Naive thymus-derived CD4-positive, alpha-beta T cell (primary cell): Measurements from ENCODE around the gene IRX3. TPM values are rescaled to one million over a fixed set of nuclear protein-coding genes. Genes with fewer than 3 reads are reported as not detected.

Experiments
- ATAC-seq: fragments of 150-1000 bp; cut with Tn5 transposase; 2 replicates; pipeline ENCODE4 v1.10.0; 2021; ENCODE audit warnings: mild to moderate bottlenecking, moderate library complexity
- CTCF ChIA-PET: fragments of 350-600 bp; sonication (Branson Sonifier 250); formaldehyde crosslinking; loops from one replicate; lab custom pipeline; 2021; ENCODE audit warnings: antibody characterized with exemption; lab: Charles Lee
- POLR2A ChIA-PET: fragments of 350-600 bp; sonication (Branson Sonifier 250); formaldehyde crosslinking; loops from one replicate; lab custom pipeline; 2021; ENCODE audit warnings: antibody characterized with exemption, inconsistent platforms; lab: Charles Lee
- DNase-seq, 9 donors: peaks; one replicate each; pipeline versions ENCODE4 v3.0.0 to v3.0.0-alpha.2; 2020 to 2022; ENCODE audit warnings: mixed read lengths in 1 of 9
- H3K27ac ChIP-seq: one replicate; pipeline ENCODE4 v1.7.0; 2013; ENCODE audit warnings: mild to moderate bottlenecking, low read depth, low read length, moderate library complexity
- H3K27me3 ChIP-seq, 2 donors: one replicate each; pipeline ENCODE4 v1.7.0; 2013; ENCODE audit warnings: low read length in 2 of 2, mild to moderate bottlenecking in 2 of 2, moderate library complexity in 2 of 2; ENCODE audit not compliant: control insufficient read depth in 2 of 2, insufficient read depth in 2 of 2
- H3K36me3 ChIP-seq, 3 experiments: 1 replicate in 2 of 3; 2 replicates in 1 of 3; pipeline ENCODE4 v1.7.0; 2013; ENCODE audit warnings: low read length in 3 of 3, mild to moderate bottlenecking in 3 of 3, moderate library complexity in 1 of 3; ENCODE audit not compliant: insufficient read depth in 3 of 3, control insufficient read depth in 2 of 3
- H3K4me1 ChIP-seq, 2 donors: one replicate each; pipeline ENCODE4 v1.7.0; 2013; ENCODE audit warnings: low read length in 2 of 2, mild to moderate bottlenecking in 2 of 2, moderate library complexity in 1 of 2; ENCODE audit not compliant: control insufficient read depth in 2 of 2, insufficient read depth in 2 of 2
- H3K4me3 ChIP-seq: 2 replicates; pipeline ENCODE4 v1.7.0; 2013; ENCODE audit warnings: mild to moderate bottlenecking, low read length
- H3K9me3 ChIP-seq, 3 experiments: 1 replicate in 2 of 3; 2 replicates in 1 of 3; pipeline ENCODE4 v1.7.0; 2013; ENCODE audit warnings: low read length in 3 of 3; ENCODE audit not compliant: control insufficient read depth in 2 of 3
- H3K27ac Mint-ChIP-seq, 9 donors: one replicate each; pipeline ENCODE4 v1.8.0; 2020 to 2022; ENCODE audit warnings: mixed read lengths in 9 of 9, mild to moderate bottlenecking in 8 of 9, moderate library complexity in 5 of 9, inconsistent platforms in 2 of 9
- H3K27me3 Mint-ChIP-seq, 5 donors: one replicate each; pipeline ENCODE4 v1.8.0; 2021 to 2022; ENCODE audit warnings: mixed read lengths in 5 of 5, mild to moderate bottlenecking in 1 of 5
- H3K36me3 Mint-ChIP-seq, 5 donors: one replicate each; pipeline ENCODE4 v1.8.0; 2020 to 2022; ENCODE audit warnings: mixed read lengths in 5 of 5, mild to moderate bottlenecking in 3 of 5, inconsistent platforms in 1 of 5
- H3K4me1 Mint-ChIP-seq, 7 donors: one replicate each; pipeline ENCODE4 v1.8.0; 2020 to 2022; ENCODE audit warnings: mixed read lengths in 7 of 7, mild to moderate bottlenecking in 3 of 7, inconsistent platforms in 1 of 7
- H3K4me3 Mint-ChIP-seq, 10 donors: one replicate each; pipeline ENCODE4 v1.8.0; 2020 to 2022; ENCODE audit warnings: mild to moderate bottlenecking in 10 of 10, mixed read lengths in 10 of 10, moderate library complexity in 6 of 10, inconsistent platforms in 2 of 10
- H3K9me3 Mint-ChIP-seq, 11 donors: one replicate each; pipeline ENCODE4 v1.8.0; 2020 to 2022; ENCODE audit warnings: mixed read lengths in 11 of 11, mild to moderate bottlenecking in 4 of 11, inconsistent platforms in 1 of 11, moderate library complexity in 1 of 11
- intact Hi-C, 2 donors: fragments of 100-400 bp; cut with micrococcal nuclease; formaldehyde crosslinking; loops; one replicate each; pipeline ENCODE4 v1.15.1; 2023
- polyA plus RNA-seq, 2 donors: library from polyadenylated mRNA; unstranded; fragments of 300-500 nt; fragmentation: Illumina TruSeq; gene quantifications; one replicate each; pipeline ENCODE4 v1.2.3, GENCODE V29; 2021
- total RNA-seq, 6 experiments: library from RNA in 5 of 6; stranded (reverse) in 5 of 6; gene quantifications; 1 replicate in 5 of 6; 2 replicates in 1 of 6; pipeline ENCODE4 v1.2.3 and lab custom pipeline; 2021 to 2026

IRX3 gene
- total and polyA plus RNA-seq, 7 experiments from 2014 or later, result 3.2 TPM; not detected in 6

- no peak overlapping the region for H3K4me3 ChIP-seq
- Mint-ChIP-seq H3K27me3 (peaks cover 0 to 18% (median 10%) of the 10 kb centered on the region in 5 donors), H3K27ac (no peak overlapping the region), H3K4me3 (no peak overlapping the region), H3K9me3 (peaks cover 0 to 4% (median 0%) of the 10 kb centered on the region in 11 donors), H3K4me1 (no peaks in the 10 kb centered on the region), H3K36me3 (no peaks in the 10 kb centered on the region)
- H3K36me3 ChIP-seq, result no peaks in the 10 kb centered on the region
- ATAC-seq (no peak), DNase-seq (no peak)
- H3K9me3 ChIP-seq, result no peaks in the 10 kb centered on the region
- intact Hi-C loops, result no loop called here
- no peaks in the 10 kb centered on the region for H3K27me3 ChIP-seq
- no peak overlapping the region for H3K27ac ChIP-seq
- no peaks in the 10 kb centered on the region for H3K4me1 ChIP-seq
- ChIA-PET CTCF (no interaction called here), POLR2A (no interaction called here)
These were observed 27.2 kb upstream of the IRX3 start for GRCh38 chr16:54313789-54314188.

- intact Hi-C loops, result no loop called here
- no peaks in the 10 kb centered on the region for H3K36me3 Mint-ChIP-seq
- no peaks in the 10 kb centered on the region for H3K4me1 ChIP-seq
- ATAC-seq, result no peak
- H3K9me3 Mint-ChIP-seq, result peaks cover 0 to 4% (median 0%) of the 10 kb centered on the region in 11 donors
- H3K27ac ChIP-seq, result no peak overlapping the region
- H3K27me3 ChIP-seq, result no peaks in the 10 kb centered on the region
- ChIA-PET POLR2A (no interaction called here), CTCF (no interaction called here)
- no peaks in the 10 kb centered on the region for H3K9me3 ChIP-seq
- no peak overlapping the region for H3K4me3 ChIP-seq
- H3K4me1 Mint-ChIP-seq, result no peaks in the 10 kb centered on the region
- H3K27ac Mint-ChIP-seq, result no peak overlapping the region
- H3K4me3 Mint-ChIP-seq, result no peak overlapping the region
- no peaks in the 10 kb centered on the region for H3K36me3 ChIP-seq
- no peak for DNase-seq
- peaks cover 0 to 25% (median 5%) of the 10 kb centered on the region in 5 donors for H3K27me3 Mint-ChIP-seq
These were observed 26.0 kb upstream of the IRX3 start for GRCh38 chr16:54312502-54312991.

- Histone ChIP-seq H3K9me3 (no peaks in the 10 kb centered on the region), H3K27me3 (no peaks in the 10 kb centered on the region), H3K4me1 (no peaks in the 10 kb centered on the region), H3K27ac (no peak overlapping the region), H3K36me3 (no peaks in the 10 kb centered on the region), H3K4me3 (no peak overlapping the region)
- Mint-ChIP-seq H3K36me3 (no peaks in the 10 kb centered on the region), H3K4me1 (no peaks in the 10 kb centered on the region), H3K4me3 (no peak overlapping the region), H3K27me3 (peaks cover 0 to 46% (median 13%) of the 10 kb centered on the region in 5 donors), H3K27ac (no peak overlapping the region), H3K9me3 (peaks cover 0 to 1% (median 0%) of the 10 kb centered on the region in 11 donors)
- ChIA-PET POLR2A (no interaction called here), CTCF (no interaction called here)
- intact Hi-C loops, result no loop called here
- ATAC-seq (no peak), DNase-seq (no peak)
These were observed 22.8 kb upstream of the IRX3 start for GRCh38 chr16:54309341-54309740.

GRCh38 chr16:54305080-54305479 is 18.5 kb upstream of the IRX3 start:
- intact Hi-C loops, result no loop called here
- H3K4me1 ChIP-seq, result no peaks in the 10 kb centered on the region
- H3K9me3 ChIP-seq, result no peaks in the 10 kb centered on the region
- no peak overlapping the region for H3K4me3 ChIP-seq
- POLR2A ChIA-PET, result no interaction called here
- no peak overlapping the region for H3K27ac ChIP-seq
- H3K9me3 Mint-ChIP-seq, result peaks cover 0 to 4% (median 0%) of the 10 kb centered on the region in 11 donors
- CTCF ChIA-PET, result no interaction called here
- H3K27me3 ChIP-seq, result no peaks in the 10 kb centered on the region
- no peak for DNase-seq
- peaks cover 0 to 51% (median 13%) of the 10 kb centered on the region in 5 donors for H3K27me3 Mint-ChIP-seq
- ATAC-seq, result no peak
- H3K4me3 Mint-ChIP-seq, result no peak overlapping the region
- no peak overlapping the region for H3K27ac Mint-ChIP-seq
- H3K36me3 ChIP-seq, result no peaks in the 10 kb centered on the region
- no peaks in the 10 kb centered on the region for H3K4me1 Mint-ChIP-seq
- H3K36me3 Mint-ChIP-seq, result no peaks in the 10 kb centered on the region

GRCh38 chr16:54303613-54304012 is 17.0 kb upstream of the IRX3 start:
- H3K27me3 Mint-ChIP-seq, result peaks cover 0 to 59% (median 13%) of the 10 kb centered on the region in 5 donors
- ChIA-PET CTCF (no interaction called here), POLR2A (no interaction called here)
- no peaks in the 10 kb centered on the region for H3K4me1 Mint-ChIP-seq
- ATAC-seq (no peak), DNase-seq (no peak)
- no peak overlapping the region for H3K27ac Mint-ChIP-seq
- H3K27me3 ChIP-seq, result no peaks in the 10 kb centered on the region
- intact Hi-C loops, result no loop called here
- H3K36me3 ChIP-seq, result no peaks in the 10 kb centered on the region
- no peak overlapping the region for H3K4me3 ChIP-seq
- H3K9me3 ChIP-seq, result no peaks in the 10 kb centered on the region
- H3K4me3 Mint-ChIP-seq, result no peak overlapping the region
- peaks cover 0 to 3% (median 0%) of the 10 kb centered on the region in 11 donors for H3K9me3 Mint-ChIP-seq
- H3K36me3 Mint-ChIP-seq, result no peaks in the 10 kb centered on the region
- H3K4me1 ChIP-seq, result no peaks in the 10 kb centered on the region
- H3K27ac ChIP-seq, result no peak overlapping the region

GRCh38 chr16:54297154-54297553 is 10.6 kb upstream of the IRX3 start:
- ChIA-PET CTCF (no interaction called here), POLR2A (no interaction called here)
- H3K4me3 Mint-ChIP-seq, result no peak overlapping the region
- peaks cover 0 to 1% (median 0%) of the 10 kb centered on the region in 5 donors for H3K36me3 Mint-ChIP-seq
- no peak for ATAC-seq
- no peak overlapping the region for H3K27ac ChIP-seq
- H3K4me1 Mint-ChIP-seq, result no peaks in the 10 kb centered on the region
- intact Hi-C loops, result no loop called here
- H3K36me3 ChIP-seq, result no peaks in the 10 kb centered on the region
- H3K9me3 Mint-ChIP-seq, result peaks cover 1 to 32% (median 7%) of the 10 kb centered on the region in 11 donors
- H3K27ac Mint-ChIP-seq, result no peak overlapping the region
- DNase-seq, result no peak
- no peaks in the 10 kb centered on the region for H3K4me1 ChIP-seq
- H3K9me3 ChIP-seq, result peaks cover 0 to 3% (median 0%) of the 10 kb centered on the region in 3 experiments
- no peak overlapping the region for H3K4me3 ChIP-seq
- peaks cover 26 to 51% (median 31%) of the 10 kb centered on the region in 5 donors for H3K27me3 Mint-ChIP-seq
- H3K27me3 ChIP-seq, result peaks cover 0 to 5% of the 10 kb centered on the region in 2 donors

- Histone ChIP-seq H3K4me1 (no peaks in the 10 kb centered on the region), H3K36me3 (no peaks in the 10 kb centered on the region), H3K4me3 (no peak overlapping the region), H3K9me3 (peaks cover 0 to 3% (median 0%) of the 10 kb centered on the region in 3 experiments), H3K27me3 (peaks cover 0 to 8% of the 10 kb centered on the region in 2 donors), H3K27ac (no peak overlapping the region)
- DNase-seq (no peak), ATAC-seq (no peak)
- peaks cover 1 to 32% (median 7%) of the 10 kb centered on the region in 11 donors for H3K9me3 Mint-ChIP-seq
- intact Hi-C loops, result no loop called here
- H3K4me1 Mint-ChIP-seq, result no peaks in the 10 kb centered on the region
- H3K4me3 Mint-ChIP-seq, result no peak overlapping the region
- H3K27me3 Mint-ChIP-seq, result peaks cover 32 to 55% (median 36%) of the 10 kb centered on the region in 5 donors
- no peak overlapping the region for H3K27ac Mint-ChIP-seq
- CTCF ChIA-PET, result no interaction called here
- H3K36me3 Mint-ChIP-seq, result peaks cover 0 to 1% (median 0%) of the 10 kb centered on the region in 5 donors
- POLR2A ChIA-PET, result no interaction called here
These were observed 10.0 kb upstream of the IRX3 start for GRCh38 chr16:54296543-54296942.
